NCI-H524 (cell line): ENCODE measurements around the gene TTC9B.

Source experiments
- DNase-seq, 2 experiments: peaks; one replicate each; lab custom pipeline; 2025; lab: John Stamatoyannopoulos, UW

TTC9B gene

DNA sequence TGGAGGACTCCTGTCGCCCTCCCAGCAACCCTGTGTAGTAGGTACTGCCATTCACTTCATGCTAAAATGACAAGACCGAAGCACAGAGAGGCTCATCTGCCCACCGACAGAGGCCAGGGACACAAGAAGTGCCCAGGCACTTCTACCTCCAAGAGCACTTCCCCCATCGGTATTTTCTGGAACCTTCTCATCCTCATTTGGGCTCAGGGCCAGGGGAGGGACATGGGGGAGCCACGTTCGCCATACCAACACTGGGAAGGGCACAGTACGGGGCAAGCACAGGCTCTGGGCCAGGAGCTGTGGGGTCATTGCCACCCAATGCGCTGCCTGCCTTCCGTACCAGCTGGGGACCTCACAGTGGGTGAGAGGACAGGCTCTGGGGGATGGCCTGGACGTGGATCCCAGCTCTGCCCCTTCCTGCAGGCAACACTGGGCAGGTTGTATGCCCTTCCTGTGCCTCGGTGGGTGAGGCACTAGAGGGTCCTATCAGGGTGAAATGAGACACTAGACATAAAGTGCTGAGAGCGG, 29.6 kb upstream of the TTC9B start:
- DNase-seq: no peak

DNA sequence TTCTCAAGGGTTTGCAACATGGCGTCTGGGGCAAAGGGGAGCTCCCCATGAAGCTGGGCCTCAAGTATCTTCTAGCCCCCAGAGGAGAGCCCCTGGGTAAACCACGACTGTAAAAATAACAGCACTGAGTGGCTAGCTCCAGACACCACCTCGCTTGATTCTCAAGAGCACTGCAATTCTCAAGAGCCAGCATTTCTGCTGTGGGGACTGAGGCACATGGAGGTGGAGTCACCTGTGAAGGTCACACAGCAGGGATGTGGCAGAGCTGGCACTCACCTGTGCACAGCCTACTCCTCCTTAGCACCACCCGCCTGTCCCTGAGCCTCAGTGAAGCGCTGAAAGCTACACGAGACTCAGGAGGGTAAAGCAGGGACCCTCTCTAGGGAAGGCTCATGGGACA, 29.0 kb upstream of the TTC9B start:
- DNase-seq: peak in 1 of 2 experiments; percentile 41

DNA sequence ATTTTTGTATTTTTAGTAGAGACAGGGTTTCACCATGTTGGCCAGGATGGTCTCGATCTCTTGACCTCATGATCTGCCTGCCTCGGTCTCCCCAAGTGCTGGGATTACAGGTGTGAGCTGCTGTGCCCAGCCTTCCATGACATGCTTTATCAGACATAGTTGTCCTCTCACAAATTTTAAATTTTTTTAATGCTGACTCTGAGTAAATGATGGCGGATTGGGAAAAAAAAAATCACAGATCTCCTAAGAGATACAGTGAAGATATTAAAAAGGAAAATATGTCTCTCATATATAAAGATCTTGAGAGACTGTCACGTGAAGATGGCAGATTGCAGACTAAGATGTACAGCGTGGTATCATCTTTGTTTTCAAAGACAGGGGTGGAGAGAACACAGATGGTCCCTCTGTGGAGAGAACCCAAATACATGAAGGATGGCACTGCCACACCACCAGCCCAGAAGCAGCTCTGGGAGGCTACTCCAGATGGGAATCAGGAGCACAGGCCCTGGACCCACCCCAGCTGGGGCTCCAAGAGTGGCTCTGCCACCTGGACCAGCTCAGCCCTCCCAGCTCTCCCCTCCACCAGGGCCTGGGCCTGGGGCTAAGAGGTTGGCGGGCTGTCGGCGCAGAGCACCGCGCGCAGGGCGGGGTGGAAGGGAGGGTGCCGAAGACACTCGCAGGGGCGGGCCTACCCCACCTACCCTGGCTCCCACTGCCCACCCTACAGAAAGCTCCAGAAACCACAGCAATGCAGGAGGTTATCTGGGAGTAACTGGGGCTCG, 28.3 kb upstream of the TTC9B start:
- peak; percentile 99 to 100 for DNase-seq

DNA sequence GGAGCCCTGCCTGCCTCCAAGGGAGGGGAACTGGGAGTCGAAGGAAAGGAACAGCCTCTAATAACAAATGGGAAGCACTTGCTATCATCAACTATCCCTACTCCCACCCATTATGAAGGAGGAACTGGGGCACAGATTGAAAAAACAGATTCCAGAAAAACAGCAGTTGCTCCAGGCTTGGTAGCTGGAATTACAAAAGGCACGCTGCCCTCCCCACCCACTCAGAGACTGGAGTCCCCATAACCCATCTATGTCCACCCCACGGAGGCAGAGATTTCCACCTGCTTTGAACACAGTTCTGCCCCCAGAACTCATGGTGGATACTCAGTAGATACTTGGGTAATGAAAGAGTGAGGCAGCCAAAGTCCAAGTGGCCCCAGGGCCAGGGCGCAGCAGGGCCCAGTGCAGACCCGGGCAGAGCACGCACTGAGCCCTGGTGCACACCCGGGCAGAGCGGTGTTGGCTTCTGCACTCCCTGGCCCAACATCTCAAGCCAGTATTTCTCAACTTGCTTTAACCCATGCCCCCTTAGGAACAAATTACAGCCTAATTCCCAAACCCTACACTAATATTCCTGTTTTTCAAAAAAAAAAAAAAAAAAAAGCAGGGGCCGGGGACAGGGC, 27.4 kb upstream of the TTC9B start:
- DNase-seq: no peak

DNA sequence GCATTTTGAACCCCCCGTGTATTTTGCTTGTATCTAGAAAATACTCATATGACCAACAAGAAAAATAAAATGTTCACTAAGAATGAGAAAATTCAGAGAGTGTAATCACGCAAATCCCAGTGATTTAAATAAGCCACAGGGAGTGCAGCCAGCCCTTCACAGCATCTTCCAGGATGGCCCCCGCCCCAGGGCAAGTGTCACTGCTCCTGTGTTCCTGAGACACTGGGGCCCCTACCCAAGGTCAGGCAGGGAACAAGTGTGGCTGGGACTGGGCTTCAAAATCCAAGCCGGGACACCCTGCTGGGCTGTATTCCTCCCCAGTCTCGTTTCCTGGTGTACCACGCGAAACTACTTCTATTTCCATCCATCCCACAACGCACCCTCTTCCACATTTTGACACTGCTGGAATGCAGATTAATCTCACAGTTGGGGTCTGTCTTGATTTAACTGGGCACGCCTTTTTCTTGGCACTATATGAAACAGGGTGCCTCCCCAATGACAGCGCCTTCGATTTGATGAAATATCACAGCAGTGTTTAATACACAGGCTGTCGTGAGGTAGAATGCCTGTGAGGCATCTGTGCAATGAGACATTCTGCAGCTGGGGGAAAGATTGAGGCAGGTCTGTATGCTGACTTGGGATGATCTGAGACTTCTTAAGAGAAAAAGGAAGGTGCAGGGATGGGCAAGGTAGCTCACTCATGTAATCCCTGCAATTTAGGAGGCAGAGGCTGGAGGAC, 26.6 kb upstream of the TTC9B start:
- DNase-seq: no peak

DNA sequence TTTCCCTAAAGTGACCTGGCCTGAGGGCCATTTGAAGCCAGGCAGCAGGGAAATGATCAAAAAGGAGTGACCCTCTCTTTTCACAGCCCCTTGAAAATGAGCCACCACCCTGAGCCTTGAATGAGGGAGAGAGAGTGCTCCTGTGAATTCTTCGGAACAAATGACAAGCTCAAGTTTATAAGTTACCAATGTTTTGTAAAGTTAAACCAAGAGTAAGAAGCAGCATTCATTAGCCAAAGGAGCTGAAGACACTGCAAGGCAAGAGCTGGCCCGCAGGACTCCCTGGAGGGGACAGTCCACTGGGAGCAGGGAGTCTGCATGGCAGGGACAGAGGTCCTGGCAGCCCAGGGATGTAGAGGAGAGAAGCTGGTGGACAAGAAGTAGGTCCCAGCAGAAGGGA, 25.0 kb upstream of the TTC9B start:
- DNase-seq: no peak

DNA sequence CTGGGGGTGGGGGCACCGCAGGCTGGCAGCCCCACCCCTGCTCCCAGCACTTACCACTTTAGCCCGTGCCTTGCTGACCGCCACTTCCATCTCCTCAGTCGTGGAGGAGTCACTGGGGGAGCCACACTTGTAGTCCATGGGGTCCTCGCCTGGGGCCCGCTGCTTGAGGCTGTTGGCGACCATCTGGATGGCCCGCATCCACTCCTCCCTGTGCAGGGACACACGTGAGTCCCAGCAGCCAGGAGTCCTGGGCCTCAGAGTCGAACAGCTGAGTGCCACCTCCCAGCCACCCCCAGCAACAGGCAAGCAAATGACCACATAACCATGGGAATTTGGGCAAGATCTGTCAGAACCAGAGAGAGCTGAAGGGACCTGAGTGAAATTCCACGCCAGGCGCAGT, 24.3 kb upstream of the TTC9B start:
- DNase-seq: peak in 1 of 2 experiments; percentile 13

DNA sequence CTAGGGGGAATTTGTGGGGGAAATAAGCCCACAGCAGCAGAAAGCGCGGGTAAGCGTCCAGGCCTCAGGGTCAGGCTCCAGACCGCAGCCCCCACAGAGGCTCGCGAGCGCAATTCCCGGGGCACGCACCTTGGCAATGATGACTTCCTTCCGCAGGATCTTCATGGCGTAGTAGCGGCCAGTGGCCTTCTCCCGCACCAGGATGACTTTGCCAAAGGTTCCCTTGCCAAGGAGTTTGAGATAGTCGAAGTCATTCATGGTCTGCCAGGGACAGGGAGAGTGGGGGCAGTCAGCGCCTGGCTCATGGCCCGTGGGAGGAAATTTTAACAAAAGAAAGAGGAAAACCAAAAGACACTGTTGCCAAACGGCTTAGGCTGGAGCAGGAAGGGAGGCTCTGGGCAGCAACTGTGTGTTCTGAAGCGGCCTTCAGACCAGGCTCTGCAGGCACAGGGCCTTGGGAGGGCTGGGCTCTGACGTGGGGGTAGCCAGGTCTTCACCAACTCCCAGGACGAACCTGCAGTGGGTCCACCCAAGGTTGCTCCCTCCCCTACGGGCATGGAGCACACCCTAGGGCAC, 23.7 kb upstream of the TTC9B start:
- DNase-seq: no peak

DNA sequence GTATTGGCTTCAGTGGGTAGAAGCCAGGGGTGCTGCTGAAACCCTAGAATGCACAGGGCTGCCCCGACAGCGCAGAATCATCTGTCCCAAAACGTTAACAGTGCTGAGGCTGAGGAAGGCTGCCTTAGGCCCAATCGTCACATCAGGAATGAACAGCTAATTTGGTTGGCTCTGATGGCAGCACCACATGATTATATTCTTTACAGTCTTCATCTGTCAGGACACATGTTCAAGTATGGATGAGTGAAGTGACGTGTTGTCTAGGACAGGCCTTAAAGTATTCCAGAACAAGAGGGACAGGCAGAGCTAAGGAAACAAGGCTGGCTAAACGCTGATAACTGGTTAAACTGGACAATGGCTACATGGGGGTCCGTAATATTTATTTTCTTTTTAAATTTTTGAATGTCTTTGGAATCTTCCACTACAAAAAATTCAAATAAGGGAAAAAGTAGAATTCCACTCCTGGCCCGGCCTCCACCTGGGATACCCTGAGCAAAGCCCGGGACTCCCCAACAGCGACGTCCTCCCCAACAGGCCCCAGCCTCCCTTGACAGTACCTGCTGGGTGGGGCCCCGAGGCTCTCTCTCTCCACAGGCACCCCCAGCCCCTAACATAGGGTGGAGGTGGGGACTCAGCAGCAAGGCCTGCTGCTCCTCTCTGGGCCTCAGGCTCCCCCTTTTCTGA, 23.1 kb upstream of the TTC9B start:
- DNase-seq: no peak

DNA sequence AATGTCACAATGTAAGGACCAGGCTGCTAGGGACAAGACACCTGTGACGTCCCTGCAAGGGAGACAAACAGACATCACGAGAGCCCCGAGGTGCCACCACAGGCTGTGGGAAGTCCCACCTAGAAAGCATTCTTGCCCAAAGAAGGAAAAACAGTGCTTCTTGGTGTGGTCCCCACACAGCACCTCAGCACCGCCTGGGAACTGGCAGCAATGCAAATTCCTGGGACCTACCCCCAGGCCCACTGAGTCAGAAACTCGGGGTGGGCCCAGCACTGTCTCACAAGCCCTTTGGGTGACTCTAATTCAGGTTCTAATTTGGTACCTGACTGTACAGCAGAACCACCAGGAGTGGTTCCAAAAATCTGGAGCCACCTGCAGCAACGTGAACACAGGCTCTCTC, 22.1 kb upstream of the TTC9B start:
- no peak for DNase-seq

DNA sequence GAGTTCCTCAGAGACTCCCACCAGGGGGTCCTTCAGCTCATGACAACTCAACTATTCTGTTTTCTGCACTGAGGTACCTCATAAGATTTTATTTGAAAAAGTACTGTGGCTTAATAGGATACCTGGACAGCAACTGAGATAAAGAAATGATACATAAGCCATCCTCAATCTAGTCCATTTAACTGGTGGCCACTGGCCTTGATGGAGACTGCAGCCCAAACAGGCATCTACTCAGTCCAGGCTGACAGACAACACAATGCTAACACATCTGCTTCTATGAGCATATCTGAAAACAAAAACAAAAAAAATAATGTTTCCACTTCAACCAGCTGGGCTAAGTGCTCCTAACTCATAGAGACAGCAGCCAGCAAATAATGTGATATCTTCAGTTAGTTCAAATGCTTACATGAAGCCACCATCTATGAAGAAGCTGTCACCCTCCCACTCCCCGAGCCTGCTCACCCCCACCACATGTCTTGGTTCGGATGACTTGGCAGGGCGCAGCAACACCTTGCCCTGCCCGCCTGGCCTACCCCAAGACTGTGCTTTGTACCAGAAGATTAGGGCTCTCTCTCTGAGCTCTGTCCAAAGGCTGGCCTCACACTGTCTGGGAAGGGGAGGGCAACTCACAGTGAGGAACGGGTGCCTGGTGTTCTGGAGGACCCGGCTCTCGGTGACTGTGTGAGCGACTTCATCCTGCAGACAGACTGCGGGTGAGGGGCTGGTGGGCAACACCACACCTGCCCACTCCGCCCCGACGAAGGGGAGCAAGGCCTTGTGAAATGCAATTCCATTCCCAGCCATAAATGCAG, 21.4 kb upstream of the TTC9B start:
- DNase-seq: no peak

DNA sequence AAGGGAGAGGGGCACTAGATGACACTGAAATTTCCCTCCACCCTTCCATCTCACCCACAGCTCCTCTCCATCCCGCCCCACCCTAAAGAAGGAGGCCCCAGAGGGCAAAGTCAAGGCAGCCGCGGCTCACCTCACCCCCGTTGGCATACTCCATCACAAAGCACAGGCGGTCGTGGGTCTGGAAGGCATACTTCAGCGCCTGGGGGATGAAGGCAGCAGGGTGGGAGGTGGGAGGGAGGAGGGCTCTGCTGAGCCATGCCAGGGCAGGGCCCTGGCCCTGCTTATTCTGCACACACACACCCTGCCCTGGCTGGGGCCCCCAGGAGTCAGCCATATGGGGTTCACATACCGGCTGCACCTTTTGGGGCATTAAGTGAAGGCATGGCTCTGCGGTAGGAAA, 20.6 kb upstream of the TTC9B start:
- no peak for DNase-seq

DNA sequence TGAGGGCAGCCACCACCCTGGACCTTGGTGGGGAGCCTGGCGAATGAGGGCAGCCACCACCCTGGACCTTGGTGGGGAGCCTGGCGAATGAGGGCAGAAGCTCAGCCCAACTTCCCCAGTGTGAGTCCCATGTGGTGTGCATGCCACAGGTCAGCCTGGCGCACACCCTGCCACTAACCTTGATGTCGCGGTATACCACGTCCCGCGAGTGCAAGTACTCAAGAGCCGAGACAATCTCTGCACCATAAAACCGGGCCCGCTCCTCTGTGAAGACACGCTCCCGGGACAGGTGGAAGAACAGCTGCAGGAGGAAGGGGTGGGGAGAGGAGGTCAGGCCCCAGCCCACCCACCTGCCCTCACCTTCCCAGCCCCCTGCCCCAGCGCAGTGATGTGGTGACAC, 19.6 kb upstream of the TTC9B start:
- DNase-seq: no peak

DNA sequence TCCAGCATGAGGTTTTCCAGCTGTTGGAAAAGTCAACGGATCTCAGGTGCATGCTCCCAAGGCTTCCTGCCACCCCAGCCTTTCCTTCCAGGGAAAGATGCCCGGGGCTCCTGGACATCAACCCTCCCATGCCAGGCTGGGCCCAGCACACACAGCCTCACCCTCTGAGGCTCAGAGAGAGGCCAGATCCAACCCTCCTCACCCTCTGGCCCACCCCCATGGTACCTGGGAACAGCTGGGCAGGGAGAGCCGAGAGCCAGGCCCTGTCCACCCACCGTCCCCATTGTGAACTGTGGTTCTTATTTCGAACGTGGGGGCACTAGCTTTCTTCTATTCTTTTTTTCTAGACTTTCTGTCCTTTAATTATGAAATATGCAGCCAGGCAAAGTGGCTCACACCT, 18.2 kb upstream of the TTC9B start:
- no peak for DNase-seq

DNA sequence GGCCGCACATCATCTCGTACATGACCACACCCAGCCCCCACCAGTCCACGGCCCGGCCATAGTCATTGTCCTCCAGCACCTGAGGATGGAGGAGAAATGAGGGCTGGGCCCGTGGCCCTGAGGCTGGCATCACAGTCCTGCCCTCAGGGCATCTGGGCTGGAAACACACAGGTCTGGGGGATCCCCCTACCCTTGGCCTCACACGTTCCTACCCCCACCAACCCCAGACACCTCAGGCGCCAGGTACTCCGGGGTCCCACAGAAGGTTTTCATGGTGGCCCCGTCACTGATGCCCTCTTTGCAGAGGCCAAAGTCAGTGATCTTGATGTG, 17.8 kb upstream of the TTC9B start:
- no peak for DNase-seq

DNA sequence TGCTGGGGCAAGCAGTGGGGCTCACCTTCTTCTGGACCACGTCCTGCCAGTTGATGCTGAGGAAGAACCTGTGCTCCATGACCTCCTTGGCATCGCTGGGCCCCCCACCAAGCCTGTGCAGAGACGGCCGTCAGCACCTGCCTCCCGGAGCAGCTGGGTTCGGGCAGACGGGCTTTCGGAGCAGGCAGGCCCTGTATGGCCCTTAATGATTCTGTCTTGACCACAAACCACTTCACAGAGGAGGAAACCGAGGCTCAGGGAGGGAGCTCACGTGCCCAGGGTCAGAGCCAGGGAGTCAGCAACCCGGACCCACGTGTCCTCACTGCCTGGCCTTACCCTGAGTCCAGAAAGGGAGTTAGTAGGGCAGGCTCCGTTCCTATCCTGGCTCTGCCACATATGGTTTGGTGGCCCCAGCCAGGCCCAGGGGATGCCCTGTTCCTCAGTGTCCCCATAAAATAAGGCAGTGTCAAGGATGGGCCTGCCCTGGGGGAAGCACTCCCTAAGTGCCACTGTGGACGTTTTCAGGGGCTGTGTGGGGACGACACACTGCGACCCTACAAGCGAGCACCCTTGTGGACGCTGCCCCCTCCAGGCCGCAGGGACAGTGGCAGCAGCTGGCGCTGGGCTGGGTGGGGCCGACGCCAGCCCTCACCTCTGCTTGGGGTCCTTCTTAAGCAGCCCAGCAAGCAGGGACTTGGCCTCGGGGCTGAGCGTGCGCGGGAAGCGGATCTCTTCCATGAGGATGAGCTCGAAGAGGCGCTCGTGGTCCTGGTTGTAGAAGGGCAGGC, 17.2 kb upstream of the TTC9B start:
- DNase-seq: no peak

DNA sequence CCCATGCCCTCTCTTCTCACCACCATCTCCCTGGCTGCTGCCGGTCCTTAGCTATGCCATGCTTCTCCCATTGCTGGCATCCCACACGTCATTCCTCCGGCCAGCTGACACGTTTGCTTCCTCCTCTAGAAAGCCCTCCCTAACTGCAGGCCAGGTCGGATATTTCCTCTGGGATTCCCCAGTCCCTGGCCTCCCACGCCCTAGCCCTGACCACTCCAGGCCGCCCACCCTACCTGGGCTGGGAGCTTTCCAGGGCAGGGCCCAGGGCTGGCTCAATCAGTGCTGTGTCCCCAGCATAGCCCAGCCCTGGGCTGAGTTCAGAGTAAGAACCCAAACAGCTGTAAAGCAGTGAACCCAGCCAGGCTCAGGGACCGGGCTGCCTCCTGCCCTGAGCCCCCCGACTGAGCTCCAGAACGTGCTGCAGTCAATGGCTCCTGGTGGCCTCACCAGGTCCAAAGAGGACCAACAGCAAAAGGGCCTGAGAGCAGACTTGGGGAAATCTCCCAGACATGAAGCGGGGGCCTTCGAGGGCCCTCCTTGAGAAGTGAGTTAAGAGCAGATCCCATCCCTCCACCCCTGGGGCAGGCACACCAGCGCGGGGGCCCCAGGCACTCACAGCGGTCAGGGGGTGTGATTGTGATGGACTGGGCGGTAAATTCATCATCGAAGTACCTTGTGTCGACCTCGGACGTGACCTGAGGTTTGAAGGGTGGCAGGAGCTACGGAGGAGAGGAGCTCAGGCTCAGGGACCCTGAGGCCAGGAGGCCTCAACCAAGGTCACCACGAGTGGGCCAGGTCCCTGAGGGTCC, 16.4 kb upstream of the TTC9B start:
- DNase-seq: no peak

DNA sequence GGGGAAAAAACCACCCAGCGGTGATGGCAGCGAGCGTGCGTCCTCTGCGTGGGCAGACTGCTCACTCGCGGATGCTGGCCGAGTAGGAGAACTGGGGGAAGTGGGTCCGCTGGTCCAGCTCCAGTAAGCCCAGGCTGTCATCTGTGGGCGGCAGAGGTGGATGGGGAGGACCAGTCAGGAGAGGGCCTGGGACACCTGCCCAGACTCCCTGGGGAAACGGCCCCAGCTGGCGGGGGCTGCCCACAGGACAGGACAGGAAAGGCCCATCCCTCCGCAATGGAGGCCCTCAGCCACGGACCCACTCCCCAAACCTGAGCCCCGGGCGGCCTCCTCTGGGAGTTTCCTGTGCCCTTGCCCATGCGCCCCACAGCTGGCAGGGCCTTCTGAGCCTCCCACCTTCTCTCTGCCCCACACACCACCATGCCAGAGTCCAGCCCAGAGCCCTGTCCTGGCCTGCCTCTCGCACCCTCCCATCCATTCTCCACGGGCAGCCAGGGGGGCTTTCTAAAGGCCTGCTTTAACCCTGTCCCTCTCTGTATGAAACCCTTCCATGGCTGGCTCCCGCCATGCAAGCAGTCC, 15.7 kb upstream of the TTC9B start:
- DNase-seq: no peak
